Prostate gland (tissue), 2 donors: ENCODE results near the gene RPS6KA6. TPM values are rescaled to one million over a fixed set of nuclear protein-coding genes. Genes with fewer than 3 reads are reported as not detected.

Experiments used
- DNase-seq: peaks from one replicate; pipeline ENCODE4 v3.0.0-alpha.2; 2019; ENCODE audit warnings: low spot score
- H3K27ac ChIP-seq, 2 donors: fragments of 200-600 bp; sonication (generic); 2 replicates each; pipeline ENCODE4 v1.5.1; 2017 to 2019
- H3K27me3 ChIP-seq: fragments of 200-600 bp; sonication (generic); replicated peaks from 2 replicates; pipeline ENCODE4 v1.5.1; 2019; ENCODE audit not compliant: insufficient read depth
- H3K36me3 ChIP-seq, 2 donors: fragments of 200-600 bp; sonication (generic); 1 replicate in 1 of 2; 2 replicates in 1 of 2; pipeline versions ENCODE4 v1.5.1 to v1.8.1; 2017 to 2019
- H3K4me1 ChIP-seq: fragments of 200-600 bp; sonication (generic); replicated peaks from 2 replicates; pipeline ENCODE4 v1.5.1; 2019
- H3K4me3 ChIP-seq, 2 donors: fragments of 200-600 bp; sonication (generic); 2 replicates each; pipeline ENCODE4 v1.5.1; 2017 to 2019
- H3K9me3 ChIP-seq: fragments of 200-600 bp; sonication (generic); 2 replicates; pipeline ENCODE4 v1.5.1; 2017
- POLR2A ChIP-seq: fragments of 450-650 bp; IDR thresholded peaks from one replicate; pipeline ENCODE4 v1.6.1; 2016; ENCODE audit warnings: antibody characterized with exemption, mild to moderate bottlenecking
- POLR2AphosphoS5 ChIP-seq: sonication (generic); formaldehyde crosslinking; IDR thresholded peaks from one replicate; pipeline ENCODE4 v1.6.1; 2017; ENCODE audit warnings: antibody characterized with exemption
- WGBS: methylation state at CpG from one replicate; pipeline ENCODE4 v1.1.5; 2018; 5-methylcytosine and 5-hydroxymethylcytosine counted together
- intact Hi-C: fragments of 100-400 bp; cut with DNase I; formaldehyde crosslinking; loops from one replicate; pipeline ENCODE4 v1.14.2; 2022
- microRNA-seq: library from miRNA; unstranded; fragments of <30 nt; microRNA quantifications from one replicate; pipeline ENCODE4, GENCODE V29; 2016
- small RNA-seq, 2 donors: library from RNA; depleted of rRNA; stranded (forward); fragments of <200 nt; gene quantifications; one replicate each; pipeline ENCODE3, GENCODE V24; 2016
- total RNA-seq, 2 donors: library from RNA; depleted of rRNA; stranded (reverse); fragments of >200 nt; gene quantifications; one replicate each; pipeline ENCODE4 v1.1.0, GENCODE V29; 2016
- TF ChIP-seq, protein P1 (sequence below), 4 experiments: fragments of 200-600 bp in 2 of 4; fragments of 450-650 bp in 2 of 4; sonication (generic) in 2 of 4; IDR thresholded peaks; 1 replicate in 3 of 4; 2 replicates in 1 of 4; pipeline ENCODE4 v1.5.1; 2016 to 2019; ENCODE audit warnings: antibody characterized with exemption in 4 of 4, mild to moderate bottlenecking in 2 of 4, moderate library complexity in 2 of 4

Gene RPS6KA6
- total RNA-seq, 2 donors from 2014 or later = 5.3 to 8.7 TPM

DNA sequence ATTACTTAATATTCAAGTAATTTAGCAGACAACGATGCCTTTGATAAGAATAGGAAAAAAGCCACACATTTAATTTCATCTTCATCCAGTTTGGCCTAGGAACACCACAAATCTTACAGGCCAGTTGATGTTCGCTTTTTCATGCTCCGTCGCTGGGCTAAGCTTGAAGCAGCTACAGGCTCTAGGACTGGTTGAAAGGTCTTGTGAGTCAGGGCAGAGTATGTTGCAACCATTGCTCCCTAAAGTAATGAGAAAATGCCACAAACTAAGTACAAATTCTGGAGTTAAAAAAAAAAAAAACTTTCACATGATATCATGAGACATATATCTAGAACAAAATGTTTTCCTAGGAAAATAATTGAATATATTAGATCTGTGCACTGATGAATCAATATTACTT, 123.8 kb downstream of the RPS6KA6 start:
- TF ChIP-seq POLR2A (no peak), POLR2AphosphoS5 (no peak)
- TF ChIP-seq, protein P1, sequence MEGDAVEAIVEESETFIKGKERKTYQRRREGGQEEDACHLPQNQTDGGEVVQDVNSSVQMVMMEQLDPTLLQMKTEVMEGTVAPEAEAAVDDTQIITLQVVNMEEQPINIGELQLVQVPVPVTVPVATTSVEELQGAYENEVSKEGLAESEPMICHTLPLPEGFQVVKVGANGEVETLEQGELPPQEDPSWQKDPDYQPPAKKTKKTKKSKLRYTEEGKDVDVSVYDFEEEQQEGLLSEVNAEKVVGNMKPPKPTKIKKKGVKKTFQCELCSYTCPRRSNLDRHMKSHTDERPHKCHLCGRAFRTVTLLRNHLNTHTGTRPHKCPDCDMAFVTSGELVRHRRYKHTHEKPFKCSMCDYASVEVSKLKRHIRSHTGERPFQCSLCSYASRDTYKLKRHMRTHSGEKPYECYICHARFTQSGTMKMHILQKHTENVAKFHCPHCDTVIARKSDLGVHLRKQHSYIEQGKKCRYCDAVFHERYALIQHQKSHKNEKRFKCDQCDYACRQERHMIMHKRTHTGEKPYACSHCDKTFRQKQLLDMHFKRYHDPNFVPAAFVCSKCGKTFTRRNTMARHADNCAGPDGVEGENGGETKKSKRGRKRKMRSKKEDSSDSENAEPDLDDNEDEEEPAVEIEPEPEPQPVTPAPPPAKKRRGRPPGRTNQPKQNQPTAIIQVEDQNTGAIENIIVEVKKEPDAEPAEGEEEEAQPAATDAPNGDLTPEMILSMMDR (IDR thresholded peaks at IDR 0.05) = no peak
- no peak for DNase-seq
- 99% methylated on average over 4 of the region's 4 CpGs for WGBS
- H3K9me3 ChIP-seq = no peaks in the 10 kb centered on the region
- no peaks in the 10 kb centered on the region for H3K27me3 ChIP-seq
- H3K36me3 ChIP-seq = no peaks in the 10 kb centered on the region
- intact Hi-C loops = no loop called here
- no peak overlapping the region for H3K27ac ChIP-seq
- no peak overlapping the region for H3K4me3 ChIP-seq
- H3K4me1 ChIP-seq = no peaks in the 10 kb centered on the region

DNA sequence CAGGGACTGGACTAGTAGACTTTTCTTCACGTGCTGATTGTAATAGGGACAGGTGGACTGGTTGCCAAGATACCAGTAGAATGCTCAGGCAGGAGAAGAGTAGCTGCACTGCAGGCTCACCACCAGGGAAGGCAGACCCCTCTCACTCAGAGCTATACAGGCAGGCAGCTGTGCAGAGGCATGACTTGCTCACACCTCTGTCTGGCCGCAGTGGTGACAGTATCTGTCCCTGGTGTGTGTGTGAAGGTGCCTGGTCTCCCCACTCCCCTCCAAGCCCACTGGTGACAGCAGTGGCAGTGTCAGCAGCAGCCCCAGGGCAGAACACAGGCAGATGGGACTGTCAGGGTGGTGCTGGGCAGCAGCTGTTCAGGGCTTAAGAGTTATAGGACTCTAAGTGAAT, 140.7 kb downstream of the RPS6KA6 start:
- no peak for TF ChIP-seq POLR2AphosphoS5

DNA sequence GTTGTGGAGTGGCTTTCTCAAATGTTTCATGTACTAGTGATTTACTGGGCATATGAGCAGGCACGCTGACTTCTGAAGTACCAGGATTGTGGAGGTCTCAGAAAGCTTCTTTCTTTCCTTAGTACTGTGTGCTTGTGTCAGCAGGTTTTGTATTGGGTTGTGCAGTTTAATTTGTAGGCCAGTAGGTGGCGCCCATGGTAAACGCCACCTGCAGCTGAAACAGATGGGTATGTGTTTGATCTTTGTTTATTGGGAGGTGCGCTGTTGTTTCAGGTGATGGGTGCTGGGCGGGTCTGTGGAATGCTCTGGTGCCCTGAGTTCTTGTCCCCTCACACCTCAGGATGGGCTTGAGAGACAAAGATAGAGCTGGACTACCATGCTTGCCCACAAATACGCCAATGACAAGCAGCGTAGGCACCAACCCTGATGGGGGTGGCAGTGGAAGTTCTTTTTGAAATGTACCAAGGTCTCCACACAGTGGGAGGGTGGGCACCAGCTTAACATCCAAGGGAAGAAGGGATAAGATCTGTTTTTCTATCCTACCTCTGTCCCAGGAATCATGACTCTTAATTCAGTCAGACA, 141.5 kb downstream of the RPS6KA6 start:
- TF ChIP-seq, protein P1 (IDR thresholded peaks at IDR 0.05) = peak in 3 of 4 experiments; percentile 40 to 49 (median 48)
- no peak for TF ChIP-seq POLR2A
- Histone ChIP-seq H3K27ac (no peak overlapping the region), H3K36me3 (no peaks in the 10 kb centered on the region), H3K4me1 (no peaks in the 10 kb centered on the region), H3K9me3 (no peaks in the 10 kb centered on the region), H3K4me3 (no peak overlapping the region), H3K27me3 (no peaks in the 10 kb centered on the region)
- intact Hi-C loops = no loop called here
- 34% methylated on average over 7 of the region's 7 CpGs for WGBS
- DNase-seq = no peak

More for the DNA sequence above, 140.7 kb downstream of the RPS6KA6 start:
- Histone ChIP-seq H3K27me3 (no peaks in the 10 kb centered on the region), H3K4me1 (no peaks in the 10 kb centered on the region), H3K4me3 (no peak overlapping the region), H3K27ac (no peak overlapping the region), H3K9me3 (no peaks in the 10 kb centered on the region), H3K36me3 (no peaks in the 10 kb centered on the region)
- WGBS = 43% methylated on average over 2 of the region's 2 CpGs
- intact Hi-C loops = no loop called here
- no peak for DNase-seq

DNA sequence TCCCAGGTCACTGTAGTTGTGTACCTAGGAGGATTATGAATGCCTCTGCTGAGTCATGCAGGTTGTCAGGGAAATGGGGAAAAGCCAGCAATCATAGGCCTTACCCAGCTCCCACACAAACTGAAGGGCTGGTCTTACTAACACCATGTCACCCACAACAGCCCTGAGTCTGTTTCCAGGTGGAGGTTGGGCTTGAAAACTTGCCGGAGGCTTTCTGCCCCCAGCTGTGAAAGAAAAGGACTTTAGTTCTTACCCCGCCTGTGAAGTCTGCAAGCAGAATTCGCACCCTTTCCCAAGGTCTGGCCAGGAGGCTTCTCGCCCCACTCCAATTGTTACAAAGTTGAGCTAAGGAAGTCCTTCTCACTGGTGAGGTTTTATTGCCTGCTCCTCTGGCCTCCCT, 143.9 kb downstream of the RPS6KA6 start:
- H3K36me3 ChIP-seq = no peaks in the 10 kb centered on the region
- H3K27ac ChIP-seq = no peak overlapping the region
- H3K27me3 ChIP-seq = no peaks in the 10 kb centered on the region
- no peak for DNase-seq
- no peaks in the 10 kb centered on the region for H3K9me3 ChIP-seq
- intact Hi-C loops = no loop called here
- no peak overlapping the region for H3K4me3 ChIP-seq
- TF ChIP-seq POLR2AphosphoS5 = no peak
- TF ChIP-seq POLR2A = no peak
- TF ChIP-seq, protein P1 (IDR thresholded peaks at IDR 0.05) = no peak
- 75% methylated on average over 4 of the region's 4 CpGs for WGBS
- no peaks in the 10 kb centered on the region for H3K4me1 ChIP-seq

Small RNAs within 50 kb of the gene (microRNA-seq; reads per million reads assigned to microRNA genes)
- gene MIR548I4 = not detected

Small RNAs within 50 kb of the gene (small RNA-seq; reads per million reads assigned to genes)
- 0 reads per million in 2 donors for gene MIR548I4
